Measurements from ENCODE around the gene CCDC157. TPM values are rescaled to one million over a fixed set of nuclear protein-coding genes. Genes with fewer than 3 reads are reported as not detected.

CCDC157 gene
- total and polyA plus RNA-seq, 4 donors = 0.53 to 1.4 (median 0.98) TPM

GRCh38 chr22:30371981-30372380 lies 15.2 kb downstream of the CCDC157 start:
- Histone ChIP-seq H3K9ac (ENCODE audit: low read depth in 1 of 2, low read length in 2 of 2) (no peak overlapping the region), H3K9me3 (ENCODE audit: control insufficient read depth in 4 of 4, low read length in 3 of 4) (no peaks in the 10 kb centered on the region), H3K4me1 (ENCODE audit: control insufficient read depth in 4 of 4, insufficient read depth in 4 of 4, low read length in 3 of 4) (no peaks in the 10 kb centered on the region), H3K36me3 (ENCODE audit: control insufficient read depth in 4 of 4, insufficient read depth in 3 of 4, low read depth in 1 of 4, low read length in 3 of 4) (no peaks in the 10 kb centered on the region), H3K27ac (ENCODE audit: low read depth in 1 of 2, low read length in 2 of 2) (no peak overlapping the region), H3K27me3 (ENCODE audit: control insufficient read depth in 4 of 4, insufficient read depth in 4 of 4, low read length in 3 of 4) (no peaks in the 10 kb centered on the region), H3K4me3 (ENCODE audit: low read depth in 1 of 3, low read length in 3 of 3) (no peak overlapping the region)
- 83% methylated on average over 13 of the region's 13 CpGs for WGBS
- no peak for DNase-seq (ENCODE audit: low spot score)
- TF ChIP-seq ZBTB33 (IDR thresholded peaks at IDR 0.05) (no peak), EGR1 (IDR thresholded peaks at IDR 0.05; ENCODE audit: low read depth in 2 of 2) (no peak), HNF4A (conservative IDR thresholded peaks at IDR 0.05) (no peak)

GRCh38 chr22:30372915-30373314 lies 16.1 kb downstream of the CCDC157 start:
- no peaks in the 10 kb centered on the region for H3K4me1 ChIP-seq (ENCODE audit: control insufficient read depth in 4 of 4, insufficient read depth in 4 of 4, low read length in 3 of 4)
- no peaks in the 10 kb centered on the region for H3K9me3 ChIP-seq (ENCODE audit: control insufficient read depth in 4 of 4, low read length in 3 of 4)
- peaks cover 0 to 7% (median 2%) of the 10 kb centered on the region in 4 donors for H3K36me3 ChIP-seq (ENCODE audit: control insufficient read depth in 4 of 4, insufficient read depth in 3 of 4, low read depth in 1 of 4, low read length in 3 of 4)
- 69% methylated on average over 8 of the region's 8 CpGs for WGBS
- H3K4me3 ChIP-seq (ENCODE audit: low read depth in 1 of 3, low read length in 3 of 3) = no peak overlapping the region
- H3K27ac ChIP-seq (ENCODE audit: low read depth in 1 of 2, low read length in 2 of 2) = no peak overlapping the region
- TF ChIP-seq REST (IDR thresholded peaks at IDR 0.05) (no peak), RAD21 (IDR thresholded peaks at IDR 0.05) (no peak), NR2F2 (IDR thresholded peaks at IDR 0.05) (no peak), JUND (IDR thresholded peaks at IDR 0.05) (no peak), TAF1 (conservative IDR thresholded peaks at IDR 0.05) (no peak), SP1 (IDR thresholded peaks at IDR 0.05) (no peak), ZBTB33 (IDR thresholded peaks at IDR 0.05) (no peak)
- no peak overlapping the region for H3K9ac ChIP-seq (ENCODE audit: low read depth in 1 of 2, low read length in 2 of 2)
- no peak for DNase-seq (ENCODE audit: low spot score)
- H3K27me3 ChIP-seq (ENCODE audit: control insufficient read depth in 4 of 4, insufficient read depth in 4 of 4, low read length in 3 of 4) = no peaks in the 10 kb centered on the region

Data from liver (tissue), 9 donors.